ENCODE data around the gene FYB2. TPM values are rescaled to one million over a fixed set of nuclear protein-coding genes. Genes with fewer than 3 reads are reported as not detected.

The FYB2 gene
- total RNA-seq, 2 experiments from 2014 or later, result not detected

DNA sequence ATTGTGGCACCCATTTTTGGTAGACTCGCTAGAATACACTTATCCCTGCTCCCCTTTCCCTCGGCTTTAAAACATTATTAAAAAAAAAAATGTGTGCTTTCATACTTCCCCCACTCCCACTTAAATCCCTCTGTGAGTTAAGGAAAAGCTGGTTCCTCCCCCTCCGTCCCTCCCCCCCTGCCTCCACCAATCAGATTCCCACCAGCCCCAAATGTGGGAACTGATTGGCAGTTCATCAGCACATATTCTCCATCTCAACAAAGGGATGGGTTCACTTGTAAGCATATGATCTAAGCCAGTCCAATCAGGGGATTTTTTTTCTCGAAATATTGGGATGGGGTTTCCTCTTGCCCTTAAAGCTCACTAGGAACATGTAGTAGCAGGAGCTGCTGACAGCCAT, 10.8 kb upstream of the FYB2 start:
- Mint-ChIP-seq H3K4me3 (no peak overlapping the region), H3K36me3 (no peaks in the 10 kb centered on the region), H3K27me3 (peaks cover 3% of the 10 kb centered on the region), H3K27ac (no peak overlapping the region), H3K4me1 (ENCODE audit: low read depth) (peaks cover 4% of the 10 kb centered on the region), H3K9me3 (no peaks in the 10 kb centered on the region)
- intact Hi-C loops (cut with micrococcal nuclease), result no loop called here
- CTCF ChIA-PET, result interaction anchor here (1.2 to 1.4 kb wide), 2 partner anchors 8 to 9 kb away, joined by 3 to 4 read pairs; no protein-coding TSS in a partner anchor
- POLR2A ChIA-PET, result no interaction called here
- no peak for DNase-seq

DNA sequence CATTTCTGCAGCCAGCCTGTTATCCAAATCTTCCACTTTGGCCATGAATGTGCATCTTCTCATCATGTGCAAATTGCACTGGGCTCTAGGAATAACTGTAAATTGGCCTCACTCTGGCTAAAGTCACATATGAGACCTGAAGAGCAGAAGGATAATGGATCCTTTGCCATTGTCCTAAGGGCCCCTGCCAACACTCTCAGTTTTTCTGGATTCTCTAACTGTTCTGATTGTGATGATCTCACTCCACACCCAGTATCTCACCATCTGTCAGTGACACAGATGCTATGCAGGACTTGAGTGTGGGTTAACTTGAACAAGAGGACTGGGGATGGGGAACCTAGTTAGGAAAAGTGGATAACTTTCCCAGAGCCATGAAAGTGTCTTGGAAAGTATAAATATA, 8.5 kb upstream of the FYB2 start:
- Mint-ChIP-seq H3K9me3 (no peaks in the 10 kb centered on the region), H3K4me1 (ENCODE audit: low read depth) (peaks cover 4% of the 10 kb centered on the region), H3K27me3 (peaks cover 7% of the 10 kb centered on the region), H3K27ac (no peak overlapping the region), H3K36me3 (no peaks in the 10 kb centered on the region), H3K4me3 (no peak overlapping the region)
- DNase-seq, result no peak
- ChIA-PET CTCF (no interaction called here), POLR2A (no interaction called here)
- intact Hi-C loops (cut with micrococcal nuclease), result no loop called here

DNA sequence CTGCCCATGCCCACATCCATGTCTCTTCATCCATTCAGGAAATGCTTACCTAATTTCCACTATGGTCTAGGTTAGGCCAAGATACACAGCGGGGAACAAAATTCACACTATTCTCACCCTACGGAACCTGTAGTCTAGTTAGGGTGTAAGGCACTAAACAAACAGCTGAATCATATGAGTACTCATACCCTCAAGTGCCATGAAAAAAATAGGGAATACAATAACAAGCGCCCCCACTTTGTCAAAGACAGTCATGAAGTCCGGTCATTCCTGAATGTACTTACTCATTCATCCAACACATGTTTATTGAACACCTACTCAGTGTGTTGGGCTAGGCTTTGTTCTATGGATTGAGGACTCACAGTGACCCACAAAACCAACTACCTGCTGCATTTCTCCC, 6.2 kb upstream of the FYB2 start:
- Mint-ChIP-seq H3K36me3 (no peaks in the 10 kb centered on the region), H3K4me1 (ENCODE audit: low read depth) (no peaks in the 10 kb centered on the region), H3K9me3 (no peaks in the 10 kb centered on the region), H3K4me3 (no peak overlapping the region), H3K27ac (no peak overlapping the region), H3K27me3 (peaks cover 6% of the 10 kb centered on the region)
- no peak for DNase-seq
- ChIA-PET CTCF (interaction anchor here (1.1 kb wide), 1 partner anchor 256 kb away, joined by 3 read pairs; no protein-coding TSS in a partner anchor), POLR2A (no interaction called here)
- intact Hi-C loops (cut with micrococcal nuclease), result no loop called here

DNA sequence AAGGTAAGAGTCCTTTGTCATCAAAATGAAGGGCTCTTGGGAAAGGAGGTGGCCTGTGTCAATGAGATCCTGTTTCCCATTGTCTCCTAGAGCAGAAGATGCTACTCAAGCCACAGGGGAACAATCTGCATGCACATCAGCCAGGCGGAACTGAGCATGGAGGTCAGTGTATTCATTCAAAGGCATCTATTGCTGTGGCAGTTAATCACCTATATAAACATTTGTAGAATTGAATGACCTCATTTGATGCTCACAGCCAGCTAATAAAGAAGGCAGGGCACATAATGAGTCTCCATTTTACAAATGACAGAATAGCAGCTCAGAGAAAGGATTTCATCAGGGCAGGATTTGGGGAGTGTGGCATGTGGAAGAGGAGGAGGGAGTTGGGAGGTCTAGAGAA, 5.7 kb upstream of the FYB2 start:
- ChIA-PET CTCF (no interaction called here), POLR2A (no interaction called here)
- intact Hi-C loops (cut with micrococcal nuclease), result no loop called here
- no peak for DNase-seq
- H3K4me3 Mint-ChIP-seq, result no peak overlapping the region
- H3K27me3 Mint-ChIP-seq, result peaks cover 6% of the 10 kb centered on the region
- no peaks in the 10 kb centered on the region for H3K9me3 Mint-ChIP-seq
- H3K27ac Mint-ChIP-seq, result no peak overlapping the region
- no peaks in the 10 kb centered on the region for H3K36me3 Mint-ChIP-seq
- H3K4me1 Mint-ChIP-seq (ENCODE audit: low read depth), result no peaks in the 10 kb centered on the region

DNA sequence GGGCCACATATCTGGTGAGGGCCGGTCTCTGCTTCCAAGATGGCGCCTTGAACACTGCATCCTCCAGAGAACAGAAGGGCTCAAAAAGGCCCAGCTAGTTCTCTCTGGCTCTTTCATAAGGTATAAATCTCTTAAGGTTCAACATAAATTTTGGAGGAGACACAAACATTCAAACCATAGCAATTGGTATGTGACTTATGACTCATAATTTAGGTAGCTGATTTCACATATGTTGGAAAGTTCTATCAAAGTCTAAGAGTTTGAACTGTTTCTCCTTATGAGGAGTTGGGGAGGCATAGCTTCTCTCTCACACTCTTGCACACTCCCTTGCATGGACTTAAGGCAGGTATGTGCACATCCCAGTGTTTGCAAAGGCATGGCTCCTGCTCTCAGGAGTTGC, 5.1 kb upstream of the FYB2 start:
- intact Hi-C loops (cut with micrococcal nuclease), result no loop called here

DNA sequence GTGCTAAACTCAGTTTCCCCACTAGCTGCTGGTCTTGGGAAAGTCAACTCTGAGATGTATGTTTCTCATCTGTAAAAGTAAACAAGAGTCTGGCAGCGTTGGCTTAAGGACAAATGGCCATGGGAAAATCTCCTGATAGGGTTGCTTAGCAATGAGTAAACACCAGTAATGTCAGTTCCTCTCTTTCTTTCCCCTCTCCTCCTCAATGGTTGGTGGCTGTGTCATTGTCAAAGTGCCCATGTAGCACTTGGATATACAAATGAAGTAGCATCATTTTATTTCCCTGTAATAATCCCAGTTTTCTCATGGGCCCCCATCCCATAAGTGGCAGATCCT, 2.2 kb upstream of the FYB2 start:
- H3K4me3 Mint-ChIP-seq, result no peak overlapping the region
- intact Hi-C loops (cut with micrococcal nuclease), result no loop called here
- H3K27ac Mint-ChIP-seq, result no peak overlapping the region

More for the DNA sequence above, 5.1 kb upstream of the FYB2 start:
- H3K36me3 Mint-ChIP-seq, result no peaks in the 10 kb centered on the region
- no peaks in the 10 kb centered on the region for H3K4me1 Mint-ChIP-seq (ENCODE audit: low read depth)
- peaks cover 6% of the 10 kb centered on the region for H3K27me3 Mint-ChIP-seq
- POLR2A ChIA-PET, result no interaction called here
- H3K9me3 Mint-ChIP-seq, result no peaks in the 10 kb centered on the region
- no peak for DNase-seq
- H3K4me3 Mint-ChIP-seq, result no peak overlapping the region
- CTCF ChIA-PET, result interaction anchor here (1.1 kb wide), 1 partner anchor 21 kb away, joined by 3 read pairs; no protein-coding TSS in a partner anchor
- no peak overlapping the region for H3K27ac Mint-ChIP-seq

DNA sequence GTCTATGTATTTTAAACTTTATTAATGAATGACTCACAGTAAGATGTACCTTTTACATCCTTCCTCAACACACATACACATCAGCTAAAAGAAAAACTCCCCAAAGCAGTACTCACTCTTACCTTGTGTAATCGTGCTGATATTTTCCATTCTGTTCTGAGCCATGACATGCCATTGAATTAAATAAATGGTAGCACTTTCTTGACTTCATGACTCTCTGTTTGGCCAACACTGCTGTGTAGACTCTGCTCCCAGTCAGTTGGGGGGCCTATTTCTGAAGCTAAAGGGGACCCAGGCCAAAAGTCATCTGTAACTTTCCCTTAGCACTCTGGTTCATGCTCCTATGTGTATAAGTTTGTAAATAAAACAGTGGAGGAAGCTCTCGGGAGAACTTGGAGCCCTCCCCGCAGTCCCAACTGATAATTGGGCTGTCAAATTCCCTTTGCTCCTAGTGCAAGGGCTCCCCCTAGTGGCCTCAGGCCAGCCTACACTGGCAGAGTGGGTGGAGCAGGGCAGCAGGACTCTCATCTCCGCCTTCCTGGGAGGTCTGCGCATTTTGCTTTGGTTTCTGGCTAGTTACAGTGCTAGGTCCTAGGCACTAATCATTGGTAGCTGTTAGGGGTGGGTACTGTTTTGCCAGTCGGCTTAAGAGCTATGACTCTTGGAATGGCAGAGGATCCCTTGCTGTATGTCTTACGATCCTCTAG, 1.7 kb upstream of the FYB2 start:
- intact Hi-C loops (cut with micrococcal nuclease), result no loop called here
- Mint-ChIP-seq H3K27ac (no peak overlapping the region), H3K27me3 (peaks cover 6% of the 10 kb centered on the region), H3K9me3 (no peaks in the 10 kb centered on the region), H3K4me3 (no peak overlapping the region), H3K36me3 (no peaks in the 10 kb centered on the region), H3K4me1 (ENCODE audit: low read depth) (no peaks in the 10 kb centered on the region)
- POLR2A ChIA-PET, result no interaction called here
- DNase-seq, result peak; percentile 77
- CTCF ChIA-PET, result interaction anchor here (0.6 to 1.2 kb wide), 10 partner anchors 10 to 1442 kb away, joined by 3 to 5 read pairs (median 3); no protein-coding TSS in a partner anchor

More for the DNA sequence above, 2.2 kb upstream of the FYB2 start:
- Mint-ChIP-seq H3K4me1 (ENCODE audit: low read depth) (no peaks in the 10 kb centered on the region), H3K9me3 (no peaks in the 10 kb centered on the region), H3K36me3 (no peaks in the 10 kb centered on the region), H3K27me3 (peaks cover 6% of the 10 kb centered on the region)
- CTCF ChIA-PET, result interaction anchor here (0.6 to 1.2 kb wide), 6 partner anchors 10 to 1413 kb away, joined by 3 to 4 read pairs (median 3); no protein-coding TSS in a partner anchor
- DNase-seq, result no peak
- POLR2A ChIA-PET, result no interaction called here

DNA sequence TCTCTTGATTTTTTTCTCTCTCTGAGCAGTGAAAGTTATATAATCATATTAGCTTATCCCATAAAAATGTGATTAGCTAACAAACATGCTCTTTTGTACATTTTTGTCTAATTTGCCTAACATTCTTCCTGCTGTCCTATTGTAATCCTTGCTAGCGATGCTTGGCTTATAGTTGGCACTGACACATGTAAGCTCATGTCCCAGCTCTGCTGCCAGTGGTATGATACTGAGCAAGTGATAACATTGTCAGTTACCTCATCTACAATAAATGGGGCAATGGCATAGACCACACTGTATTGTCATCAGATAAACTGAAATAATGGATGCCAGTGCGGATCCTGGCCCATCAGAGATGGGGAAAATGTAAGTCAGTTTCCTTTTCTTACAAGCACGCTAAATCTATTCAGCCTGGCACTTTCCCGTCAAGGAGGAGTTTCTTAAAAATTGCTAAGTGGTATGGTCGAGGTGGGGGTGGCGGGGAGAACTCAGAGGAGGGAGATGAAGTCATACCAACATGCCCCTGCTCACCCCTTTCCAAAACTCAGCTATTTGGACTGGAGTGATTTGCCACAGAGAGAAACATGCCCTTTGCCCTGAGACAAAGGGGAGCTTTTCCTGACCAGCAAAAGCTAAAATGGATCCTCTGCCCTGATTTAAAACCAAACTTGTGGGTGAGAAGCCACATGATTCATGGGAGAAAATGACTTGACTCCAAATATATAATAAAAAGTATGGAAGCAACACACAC, 1.3 kb downstream of the FYB2 start:
- POLR2A ChIA-PET, result no interaction called here
- CTCF ChIA-PET, result interaction anchor here (0.6 kb wide), 1 partner anchor 1163 kb away, joined by 3 read pairs; no protein-coding TSS in a partner anchor
- Mint-ChIP-seq H3K9me3 (no peaks in the 10 kb centered on the region), H3K27ac (no peak overlapping the region), H3K4me3 (no peak overlapping the region), H3K36me3 (no peaks in the 10 kb centered on the region), H3K4me1 (ENCODE audit: low read depth) (no peaks in the 10 kb centered on the region), H3K27me3 (peaks cover 5% of the 10 kb centered on the region)
- DNase-seq, result no peak
- intact Hi-C loops (cut with micrococcal nuclease), result no loop called here

DNA sequence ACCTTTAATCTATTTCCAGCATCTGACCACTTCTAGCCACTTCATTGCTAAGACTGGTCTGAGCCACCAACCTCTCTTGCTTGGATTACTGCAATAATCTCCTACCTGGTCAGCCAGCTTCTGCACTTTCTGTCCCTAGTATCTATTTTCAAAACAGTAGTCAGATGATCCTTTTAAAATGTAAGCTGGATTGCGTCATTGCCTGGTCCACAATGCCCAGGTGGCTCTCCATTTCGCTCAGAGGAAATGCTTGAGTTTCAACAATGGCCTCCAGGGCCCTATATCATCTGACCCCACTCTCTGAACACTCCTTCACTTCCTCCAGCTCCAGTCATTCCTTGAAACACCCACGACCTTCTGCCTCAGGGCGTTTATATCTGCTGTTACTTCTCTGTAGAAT, 2.3 kb downstream of the FYB2 start:
- Mint-ChIP-seq H3K4me1 (ENCODE audit: low read depth) (no peaks in the 10 kb centered on the region), H3K36me3 (no peaks in the 10 kb centered on the region), H3K27ac (no peak overlapping the region), H3K4me3 (no peak overlapping the region), H3K9me3 (no peaks in the 10 kb centered on the region), H3K27me3 (peaks cover 7% of the 10 kb centered on the region)
- ChIA-PET CTCF (interaction anchor here (0.6 kb wide), 1 partner anchor 1162 kb away, joined by 3 read pairs; no protein-coding TSS in a partner anchor), POLR2A (no interaction called here)
- intact Hi-C loops (cut with micrococcal nuclease), result no loop called here
- DNase-seq, result peak; percentile 11

DNA sequence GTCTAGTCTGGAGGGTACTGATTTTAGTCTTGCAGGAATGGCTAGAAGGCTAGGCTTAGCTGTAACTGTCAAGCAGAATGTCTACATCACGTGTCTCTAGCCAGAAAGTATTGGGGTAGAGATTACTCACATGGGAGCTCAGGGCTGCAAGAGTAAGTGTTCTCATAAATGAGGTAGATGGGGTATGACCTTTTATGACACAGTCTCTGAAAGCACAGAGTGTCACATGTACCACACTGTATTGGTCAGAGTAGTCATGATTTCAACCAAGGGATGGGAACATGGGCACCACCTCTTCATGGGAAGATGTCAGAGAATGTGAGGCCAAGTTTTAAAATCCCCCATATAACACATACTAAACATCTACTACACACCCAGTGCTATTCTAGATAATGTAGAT, 2.9 kb downstream of the FYB2 start:
- Mint-ChIP-seq H3K27me3 (peaks cover 4% of the 10 kb centered on the region), H3K4me1 (ENCODE audit: low read depth) (no peaks in the 10 kb centered on the region), H3K9me3 (no peaks in the 10 kb centered on the region), H3K36me3 (no peaks in the 10 kb centered on the region), H3K27ac (no peak overlapping the region), H3K4me3 (no peak overlapping the region)
- intact Hi-C loops (cut with micrococcal nuclease), result no loop called here
- POLR2A ChIA-PET, result no interaction called here
- DNase-seq, result no peak
- CTCF ChIA-PET, result no interaction called here

DNA sequence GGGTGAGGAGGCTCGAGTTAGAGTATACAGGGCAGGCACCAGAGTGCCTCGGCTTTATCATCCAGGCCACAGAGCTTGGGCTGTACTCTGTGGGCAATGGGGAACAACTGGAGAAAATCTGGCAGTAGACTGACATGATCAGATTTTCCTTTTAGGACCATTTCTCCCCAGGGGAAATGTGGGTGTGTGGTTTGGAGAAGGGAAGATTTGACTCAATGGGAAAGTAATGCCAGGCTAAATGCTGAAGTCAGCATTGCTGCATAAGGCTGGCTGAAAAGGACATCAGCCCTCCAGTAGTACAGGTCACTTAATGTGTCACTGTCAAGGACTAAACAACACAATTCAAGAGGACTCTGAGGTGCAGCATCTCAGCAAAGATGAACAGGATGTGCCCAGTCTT, 5.0 kb downstream of the FYB2 start:
- POLR2A ChIA-PET, result no interaction called here

DNA sequence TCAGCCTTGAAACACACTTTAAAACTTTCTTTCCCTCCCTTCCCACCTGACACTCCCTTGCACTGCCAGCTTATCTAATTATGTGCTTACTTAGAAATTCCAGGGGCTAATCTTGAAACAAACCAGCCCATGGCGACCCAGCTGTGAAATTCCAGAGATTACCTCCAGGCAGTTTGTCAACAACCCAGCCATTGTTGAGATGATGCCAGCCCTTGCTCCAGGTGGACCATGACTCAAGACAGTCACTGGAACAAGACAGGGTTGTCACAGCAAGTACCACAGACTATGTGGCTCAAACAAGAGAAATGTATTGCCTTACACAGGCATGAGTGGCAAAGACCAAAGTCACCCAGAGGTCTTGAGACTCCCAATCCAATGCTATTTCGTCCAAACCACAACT, 7.9 kb downstream of the FYB2 start:
- intact Hi-C loops (cut with micrococcal nuclease), result no loop called here
- peaks cover 6% of the 10 kb centered on the region for H3K27me3 Mint-ChIP-seq

More for the DNA sequence above, 5.0 kb downstream of the FYB2 start:
- intact Hi-C loops (cut with micrococcal nuclease), result no loop called here
- no peaks in the 10 kb centered on the region for H3K36me3 Mint-ChIP-seq
- no peak overlapping the region for H3K4me3 Mint-ChIP-seq
- no peaks in the 10 kb centered on the region for H3K9me3 Mint-ChIP-seq
- CTCF ChIA-PET, result no interaction called here
- no peak overlapping the region for H3K27ac Mint-ChIP-seq
- DNase-seq, result no peak
- no peaks in the 10 kb centered on the region for H3K4me1 Mint-ChIP-seq (ENCODE audit: low read depth)
- peaks cover 6% of the 10 kb centered on the region for H3K27me3 Mint-ChIP-seq

More for the DNA sequence above, 7.9 kb downstream of the FYB2 start:
- no peaks in the 10 kb centered on the region for H3K4me1 Mint-ChIP-seq (ENCODE audit: low read depth)
- no peak for DNase-seq
- no peak overlapping the region for H3K27ac Mint-ChIP-seq
- H3K36me3 Mint-ChIP-seq, result no peaks in the 10 kb centered on the region
- no peak overlapping the region for H3K4me3 Mint-ChIP-seq
- ChIA-PET CTCF (interaction anchor here (1.1 kb wide), 1 partner anchor 9 kb away, joined by 5 read pairs; no protein-coding TSS in a partner anchor), POLR2A (interaction anchor here (0.6 kb wide), 1 partner anchor 1043 kb away, joined by 3 read pairs; no protein-coding TSS in a partner anchor)
- H3K9me3 Mint-ChIP-seq, result no peaks in the 10 kb centered on the region
